ENCODE data around the gene FARSB. TPM values are rescaled to one million over a fixed set of nuclear protein-coding genes. Genes with fewer than 3 reads are reported as not detected.

Gene FARSB
- total RNA-seq, 4 donors from 2014 or later = 12.9 to 16.0 (median 13.8) TPM

GRCh38 chr2:222575618-222576017 lies 80.3 kb downstream of the FARSB start:
- no peak for DNase-seq
- intact Hi-C loops (cut with DNase I) = no loop called here
- no peaks in the 10 kb centered on the region for H3K27me3 ChIP-seq
- no peak overlapping the region for H3K4me3 ChIP-seq (replicated peaks in 1 of 3)
- TF ChIP-seq CTCF (IDR thresholded peaks at IDR 0.05) (no peak), POLR2A (IDR thresholded peaks at IDR 0.05) (no peak)
- H3K9me3 ChIP-seq = no peaks in the 10 kb centered on the region
- peaks cover 0 to 3% of the 10 kb centered on the region in 2 donors for H3K36me3 ChIP-seq
- H3K27ac ChIP-seq = no peak overlapping the region
- H3K4me1 ChIP-seq = peaks cover 15 to 28% of the 10 kb centered on the region in 2 donors
- 95 to 98% methylated on average over 2 of the region's 2 CpGs for WGBS, 2 donors

- Histone ChIP-seq H3K4me3 (replicated peaks in 1 of 3) (no peak overlapping the region), H3K9me3 (no peaks in the 10 kb centered on the region), H3K36me3 (peaks cover 0 to 3% of the 10 kb centered on the region in 2 donors), H3K4me1 (peaks cover 15 to 38% of the 10 kb centered on the region in 2 donors), H3K27me3 (no peaks in the 10 kb centered on the region), H3K27ac (peak overlapping the region; percentile 34 to 77 (median 56))
- TF ChIP-seq CTCF (IDR thresholded peaks at IDR 0.05) (no peak), POLR2A (IDR thresholded peaks at IDR 0.05) (no peak)
- intact Hi-C loops (cut with DNase I) = no loop called here
- peak; percentile 66 to 68 for DNase-seq
- WGBS, 2 donors = 68 to 92% methylated on average over 1 of the region's 1 CpG
Observed at GRCh38 chr2:222572751-222573174, 83.1 kb downstream of the FARSB start.

- 83 to 85% methylated on average over 6 of the region's 6 CpGs for WGBS, 2 donors
- H3K4me1 ChIP-seq = peaks cover 15 to 38% of the 10 kb centered on the region in 2 donors
- intact Hi-C loops (cut with DNase I) = no loop called here
Observed at GRCh38 chr2:222572264-222572721, 83.6 kb downstream of the FARSB start.

GRCh38 chr2:222569826-222570225 lies 86.1 kb downstream of the FARSB start:
- no peak overlapping the region for H3K27ac ChIP-seq
- H3K4me3 ChIP-seq (replicated peaks in 1 of 3) = no peak overlapping the region
- peaks cover 15 to 44% of the 10 kb centered on the region in 2 donors for H3K4me1 ChIP-seq
- WGBS, 2 donors = 93 to 94% methylated on average over 1 of the region's 1 CpG
- intact Hi-C loops (cut with DNase I) = loop anchor here (10.0 kb wide), 1 partner anchor 255 kb away; no protein-coding TSS in a partner anchor
- no peaks in the 10 kb centered on the region for H3K9me3 ChIP-seq
- no peak for DNase-seq
- no peaks in the 10 kb centered on the region for H3K27me3 ChIP-seq
- TF ChIP-seq CTCF (IDR thresholded peaks at IDR 0.05) = no peak
- no peak for TF ChIP-seq POLR2A (IDR thresholded peaks at IDR 0.05)
- H3K36me3 ChIP-seq = peaks cover 0 to 3% of the 10 kb centered on the region in 2 donors

More at GRCh38 chr2:222572264-222572721, 83.6 kb downstream of the FARSB start:
- no peak overlapping the region for H3K4me3 ChIP-seq (replicated peaks in 1 of 3)
- no peaks in the 10 kb centered on the region for H3K9me3 ChIP-seq
- H3K27ac ChIP-seq = peak overlapping the region; percentile 34 to 77 (median 56)
- no peak for DNase-seq
- no peak for TF ChIP-seq POLR2A (IDR thresholded peaks at IDR 0.05)
- no peak for TF ChIP-seq CTCF (IDR thresholded peaks at IDR 0.05)
- H3K27me3 ChIP-seq = no peaks in the 10 kb centered on the region
- H3K36me3 ChIP-seq = peaks cover 0 to 3% of the 10 kb centered on the region in 2 donors

GRCh38 chr2:222568865-222569264 lies 87.0 kb downstream of the FARSB start:
- no peaks in the 10 kb centered on the region for H3K27me3 ChIP-seq
- WGBS, 2 donors = 18 to 24% methylated on average over 4 of the region's 4 CpGs
- intact Hi-C loops (cut with DNase I) = loop anchor here (10.0 kb wide), 1 partner anchor 254 kb away; no protein-coding TSS in a partner anchor
- peaks cover 0 to 3% of the 10 kb centered on the region in 2 donors for H3K36me3 ChIP-seq
- no peaks in the 10 kb centered on the region for H3K9me3 ChIP-seq
- no peak for TF ChIP-seq CTCF (IDR thresholded peaks at IDR 0.05)
- TF ChIP-seq POLR2A (IDR thresholded peaks at IDR 0.05) = no peak
- no peak overlapping the region for H3K27ac ChIP-seq
- peak; percentile 73 to 79 for DNase-seq
- H3K4me1 ChIP-seq = peaks cover 21 to 47% of the 10 kb centered on the region in 2 donors
- H3K4me3 ChIP-seq (replicated peaks in 1 of 3) = no peak overlapping the region

All from thyroid gland (tissue), 4 donors.